ENCODE results near the gene CLASP2. TPM values are rescaled to one million over a fixed set of nuclear protein-coding genes. Genes with fewer than 3 reads are reported as not detected.

The CLASP2 gene
- total and polyA plus RNA-seq, 9 donors: 14.5 to 71.2 (median 66.0) TPM

DNA sequence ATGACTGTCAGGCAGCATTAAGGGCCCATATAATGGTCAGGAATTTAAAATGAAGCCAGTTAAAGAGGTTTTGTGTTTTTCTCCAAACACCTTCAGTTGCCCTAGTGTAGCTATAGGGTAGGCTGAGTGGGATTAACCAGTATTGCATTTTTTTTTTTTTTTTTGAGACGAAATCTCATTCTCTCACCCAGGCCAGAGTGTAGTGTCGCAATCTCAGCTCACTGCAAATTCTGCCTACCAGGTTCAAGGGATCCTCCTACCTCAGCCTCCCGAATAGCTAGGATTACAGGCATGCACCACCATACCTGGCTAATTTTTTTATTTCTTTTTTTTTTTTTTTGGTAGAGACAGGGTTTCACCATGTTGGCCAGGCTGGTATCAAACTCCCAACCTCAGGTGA is 7.0 kb downstream of the CLASP2 start:
- Histone ChIP-seq H3K27me3 (no peaks in the 10 kb centered on the region), H3K9me3 (no peaks in the 10 kb centered on the region), H3K4me3 (no peak overlapping the region), H3K36me3 (no peaks in the 10 kb centered on the region), H3K4me1 (ENCODE audit: insufficient read depth) (no peaks in the 10 kb centered on the region), H3K27ac (no peak overlapping the region)
- 96 to 100% (median 100%) methylated on average over 3 of the region's 3 CpGs for WGBS, 3 donors
- intact Hi-C loops (cut with DNase I): loop anchor here in 1 of 4 donors (5.0 kb wide), 1 partner anchor 74 kb away; no protein-coding TSS in a partner anchor
- no peak for DNase-seq
- TF ChIP-seq EP300 (IDR thresholded peaks at IDR 0.05): no peak
- TF ChIP-seq, protein P1, sequence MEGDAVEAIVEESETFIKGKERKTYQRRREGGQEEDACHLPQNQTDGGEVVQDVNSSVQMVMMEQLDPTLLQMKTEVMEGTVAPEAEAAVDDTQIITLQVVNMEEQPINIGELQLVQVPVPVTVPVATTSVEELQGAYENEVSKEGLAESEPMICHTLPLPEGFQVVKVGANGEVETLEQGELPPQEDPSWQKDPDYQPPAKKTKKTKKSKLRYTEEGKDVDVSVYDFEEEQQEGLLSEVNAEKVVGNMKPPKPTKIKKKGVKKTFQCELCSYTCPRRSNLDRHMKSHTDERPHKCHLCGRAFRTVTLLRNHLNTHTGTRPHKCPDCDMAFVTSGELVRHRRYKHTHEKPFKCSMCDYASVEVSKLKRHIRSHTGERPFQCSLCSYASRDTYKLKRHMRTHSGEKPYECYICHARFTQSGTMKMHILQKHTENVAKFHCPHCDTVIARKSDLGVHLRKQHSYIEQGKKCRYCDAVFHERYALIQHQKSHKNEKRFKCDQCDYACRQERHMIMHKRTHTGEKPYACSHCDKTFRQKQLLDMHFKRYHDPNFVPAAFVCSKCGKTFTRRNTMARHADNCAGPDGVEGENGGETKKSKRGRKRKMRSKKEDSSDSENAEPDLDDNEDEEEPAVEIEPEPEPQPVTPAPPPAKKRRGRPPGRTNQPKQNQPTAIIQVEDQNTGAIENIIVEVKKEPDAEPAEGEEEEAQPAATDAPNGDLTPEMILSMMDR (IDR thresholded peaks at IDR 0.05): no peak
- TF ChIP-seq POLR2A (IDR thresholded peaks at IDR 0.05): no peak

DNA sequence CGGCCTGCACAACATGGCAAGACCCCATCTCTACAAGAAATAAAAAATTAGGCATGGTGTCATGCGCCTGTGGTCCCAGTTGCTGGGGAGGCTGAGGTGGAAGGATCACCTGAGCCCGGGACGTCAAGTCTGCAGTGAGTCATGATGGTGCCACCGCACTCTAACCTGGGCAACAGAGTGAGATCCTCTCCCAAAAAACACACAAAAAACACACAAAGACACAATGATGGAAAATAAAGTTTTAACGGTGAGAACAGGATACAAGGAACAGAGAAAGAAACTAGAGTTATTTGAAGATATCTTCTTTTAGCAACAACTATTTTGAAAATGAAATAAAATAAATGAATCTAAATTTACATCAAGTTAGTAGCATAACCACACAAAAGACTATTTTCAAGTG is 12.0 kb downstream of the CLASP2 start:
- Histone ChIP-seq H3K4me3 (no peak overlapping the region), H3K27ac (no peak overlapping the region), H3K4me1 (ENCODE audit: insufficient read depth) (no peaks in the 10 kb centered on the region), H3K9me3 (no peaks in the 10 kb centered on the region), H3K27me3 (no peaks in the 10 kb centered on the region), H3K36me3 (no peaks in the 10 kb centered on the region)
- no peak for TF ChIP-seq POLR2A (IDR thresholded peaks at IDR 0.05)
- no peak for TF ChIP-seq EP300 (IDR thresholded peaks at IDR 0.05)
- TF ChIP-seq, protein P1 (IDR thresholded peaks at IDR 0.05): no peak
- WGBS, 3 donors: 95 to 96% (median 96%) methylated on average over 6 of the region's 6 CpGs
- intact Hi-C loops (cut with DNase I): no loop called here
- no peak for DNase-seq

DNA sequence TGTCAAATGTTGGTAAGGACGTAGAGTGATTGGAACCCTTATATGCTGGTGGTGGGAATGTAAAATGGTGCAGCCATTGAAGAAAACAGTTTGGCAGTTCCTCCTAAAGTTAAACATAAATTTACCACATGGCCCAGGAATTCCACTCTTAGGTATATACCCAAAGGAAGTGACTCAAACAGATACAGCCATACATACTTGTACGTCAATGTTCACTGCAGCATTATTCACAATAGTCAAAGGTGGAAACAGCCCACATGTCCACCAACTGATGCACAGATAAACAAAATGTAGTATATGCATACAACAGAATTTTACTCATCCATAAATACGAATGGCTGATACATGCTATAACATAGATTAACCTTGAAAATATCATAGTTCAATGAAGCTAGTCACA is 13.2 kb downstream of the CLASP2 start:
- Histone ChIP-seq H3K27me3 (no peaks in the 10 kb centered on the region), H3K27ac (no peak overlapping the region), H3K9me3 (no peaks in the 10 kb centered on the region), H3K4me3 (no peak overlapping the region), H3K36me3 (no peaks in the 10 kb centered on the region), H3K4me1 (ENCODE audit: insufficient read depth) (no peaks in the 10 kb centered on the region)
- intact Hi-C loops (cut with DNase I): no loop called here
- 96 to 99% (median 97%) methylated on average over 3 of the region's 3 CpGs for WGBS, 3 donors
- no peak for DNase-seq
- TF ChIP-seq EP300 (IDR thresholded peaks at IDR 0.05) (no peak), POLR2A (IDR thresholded peaks at IDR 0.05) (no peak)
- TF ChIP-seq, protein P1 (IDR thresholded peaks at IDR 0.05): no peak

DNA sequence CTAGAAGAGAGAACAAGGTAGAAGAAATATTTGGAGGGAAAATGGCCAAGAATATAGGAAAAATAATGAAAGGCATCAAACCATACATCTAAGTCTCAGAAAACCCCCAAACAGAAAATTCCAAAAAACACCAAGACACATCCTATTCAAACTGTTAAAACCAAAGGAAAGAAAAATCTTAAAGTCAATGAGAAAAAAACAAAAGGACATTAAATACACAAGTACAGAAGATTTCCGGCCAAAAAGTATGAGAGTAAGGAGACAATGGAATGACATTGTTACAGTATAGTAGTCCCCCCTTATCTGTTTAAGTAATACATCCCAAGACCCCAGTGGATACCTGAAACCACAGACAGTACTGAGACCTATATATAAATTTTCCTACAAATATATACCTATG is 18.8 kb downstream of the CLASP2 start:
- intact Hi-C loops (cut with DNase I): no loop called here

More for the DNA sequence above, 18.8 kb downstream of the CLASP2 start:
- H3K4me3 ChIP-seq: no peak overlapping the region
- WGBS, 3 donors: 92 to 98% (median 95%) methylated on average over 1 of the region's 1 CpG
- DNase-seq: no peak
- no peaks in the 10 kb centered on the region for H3K9me3 ChIP-seq
- TF ChIP-seq POLR2A (IDR thresholded peaks at IDR 0.05) (no peak), EP300 (IDR thresholded peaks at IDR 0.05) (no peak)
- TF ChIP-seq, protein P1 (IDR thresholded peaks at IDR 0.05): no peak
- no peak overlapping the region for H3K27ac ChIP-seq
- no peaks in the 10 kb centered on the region for H3K4me1 ChIP-seq (ENCODE audit: insufficient read depth)
- no peaks in the 10 kb centered on the region for H3K36me3 ChIP-seq
- H3K27me3 ChIP-seq: no peaks in the 10 kb centered on the region
